ENCODE results near the gene NDUFA11.

- TF ChIP-seq CTCF (conservative IDR thresholded peaks at IDR 0.05; ENCODE audit: low read length) (peak; percentile 75), EZH2phosphoT487 (IDR thresholded peaks at IDR 0.05; ENCODE audit: borderline replicate concordance, low read depth, low read length) (no peak)
Observed at GRCh38 chr19:5891938-5892771, 11.4 kb downstream of the NDUFA11 start.

Measured in OCI-LY7 (cell line).